GM23248 (cell line): ENCODE results near the gene CHCT1.

Experiments
- EZH2 ChIP-seq: fragments of 200-600 bp; sonication (generic); IDR thresholded peaks from 2 replicates; pipeline ENCODE4 v1.6.1; 2018; ENCODE audit warnings: antibody characterized with exemption, mild to moderate bottlenecking; ENCODE audit not compliant: insufficient read depth, poor library complexity, severe bottlenecking
- EZH2phosphoT487 ChIP-seq: fragments of 200-600 bp; sonication (generic); IDR thresholded peaks from 2 replicates; pipeline ENCODE4 v1.6.1; 2018; ENCODE audit warnings: antibody characterized with exemption, moderate library complexity, mild to moderate bottlenecking, low read depth; ENCODE audit not compliant: insufficient read depth

DNA sequence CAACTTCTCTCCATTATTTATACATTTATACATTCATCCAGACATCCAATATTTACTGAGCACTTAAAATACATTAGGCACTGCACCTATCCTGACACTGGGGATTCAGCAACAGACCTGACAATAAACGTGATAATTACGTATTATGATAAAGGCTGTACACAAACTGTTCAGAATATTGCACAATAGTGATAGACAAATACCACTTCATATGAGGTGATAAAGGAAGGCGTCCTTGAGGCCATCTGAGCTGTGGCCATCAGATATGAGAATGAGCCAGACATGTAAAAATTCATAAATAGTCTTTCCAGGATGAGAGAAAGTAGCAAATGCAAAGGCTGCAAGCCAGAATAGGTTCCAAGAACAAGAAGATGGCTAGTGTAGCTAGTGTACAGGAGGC is 38.9 kb upstream of the CHCT1 start:
- TF ChIP-seq EZH2 (no peak), EZH2phosphoT487 (no peak)
